Measurements from ENCODE around the gene GADD45A.
A peak's percentile ranks its signal among the peaks of the same experiment; 100 is the strongest.

Gene GADD45A

DNA sequence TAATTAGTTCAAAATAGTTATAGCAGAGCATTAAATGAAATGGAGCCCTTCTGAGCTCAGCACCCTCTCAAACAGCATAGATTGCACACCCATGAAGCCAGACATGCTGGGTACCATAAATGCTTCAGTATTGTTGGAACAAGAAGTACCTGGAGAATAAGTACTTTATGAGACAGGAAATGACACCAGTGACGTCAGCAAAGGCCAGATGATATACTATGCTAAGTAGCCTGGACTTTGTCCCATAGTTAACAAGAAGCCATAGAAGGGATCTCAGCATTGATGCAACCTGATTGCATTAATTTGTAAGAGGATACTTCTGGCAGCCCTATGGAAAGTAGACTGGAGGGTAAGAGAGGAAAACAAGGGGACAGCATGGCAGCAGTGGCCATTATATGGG lies 16.3 kb upstream of the GADD45A start:
- no peak for DNase-seq (ENCODE audit: low read depth, low spot score)

DNA sequence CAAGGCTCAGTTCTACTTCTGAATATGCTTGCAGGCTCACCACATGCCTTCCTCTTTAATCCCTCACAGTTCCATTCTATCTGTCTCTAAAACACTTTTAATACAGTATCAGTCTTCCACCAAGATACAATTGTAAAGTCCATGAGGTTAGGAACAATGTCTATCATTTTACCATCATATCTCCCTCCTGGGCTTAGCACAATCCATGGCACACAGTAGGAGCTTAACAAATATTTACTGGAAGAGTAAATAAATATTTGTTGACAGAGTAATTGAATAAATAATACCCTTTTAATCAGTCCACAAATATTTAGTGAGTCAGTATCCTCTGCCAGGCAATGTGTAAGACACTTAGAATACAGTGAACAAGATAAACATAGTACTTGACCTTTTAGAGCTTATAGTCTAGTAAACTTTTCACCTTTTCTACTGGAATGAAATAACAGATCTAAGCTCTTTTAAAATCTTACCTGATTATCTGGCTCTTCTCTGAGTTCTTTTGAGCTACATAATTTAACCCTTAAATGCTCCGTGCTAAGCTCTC lies 12.7 kb upstream of the GADD45A start:
- DNase-seq (ENCODE audit: low read depth, low spot score), result no peak

DNA sequence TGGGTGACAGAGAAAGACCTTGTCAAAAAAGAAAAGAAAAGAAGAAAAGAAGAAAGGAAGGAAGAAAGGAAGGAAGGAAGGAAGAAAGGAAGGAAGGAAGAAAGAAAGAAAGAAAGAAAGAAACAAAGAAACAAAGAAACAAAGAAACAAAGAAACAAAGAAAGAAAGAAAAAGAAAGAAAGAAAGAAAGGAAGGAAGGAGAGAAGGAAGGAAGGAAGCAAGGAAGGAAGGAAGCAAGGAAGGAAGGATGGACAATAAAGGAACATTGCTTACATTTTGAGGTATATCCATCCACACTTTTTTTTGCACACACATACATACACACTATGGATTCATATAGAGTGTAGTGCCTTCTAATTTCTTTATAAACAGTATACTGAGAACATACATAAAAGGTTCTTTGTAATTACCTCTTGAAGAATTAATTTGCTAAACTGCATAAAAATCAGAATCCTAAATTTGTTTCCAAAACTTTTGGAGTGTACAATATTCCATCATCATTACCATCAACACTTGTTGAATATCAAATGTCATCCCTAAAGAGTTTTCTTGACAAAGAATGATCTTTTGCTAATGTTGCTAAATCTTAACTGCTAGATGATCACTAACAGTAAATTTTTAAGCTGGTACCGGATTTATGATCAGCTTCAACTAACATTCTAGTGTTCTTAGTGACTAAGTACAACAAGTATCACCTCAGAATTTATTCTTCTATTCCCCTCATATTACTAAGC lies 11.4 kb upstream of the GADD45A start:
- no peak for DNase-seq (ENCODE audit: low read depth, low spot score)

DNA sequence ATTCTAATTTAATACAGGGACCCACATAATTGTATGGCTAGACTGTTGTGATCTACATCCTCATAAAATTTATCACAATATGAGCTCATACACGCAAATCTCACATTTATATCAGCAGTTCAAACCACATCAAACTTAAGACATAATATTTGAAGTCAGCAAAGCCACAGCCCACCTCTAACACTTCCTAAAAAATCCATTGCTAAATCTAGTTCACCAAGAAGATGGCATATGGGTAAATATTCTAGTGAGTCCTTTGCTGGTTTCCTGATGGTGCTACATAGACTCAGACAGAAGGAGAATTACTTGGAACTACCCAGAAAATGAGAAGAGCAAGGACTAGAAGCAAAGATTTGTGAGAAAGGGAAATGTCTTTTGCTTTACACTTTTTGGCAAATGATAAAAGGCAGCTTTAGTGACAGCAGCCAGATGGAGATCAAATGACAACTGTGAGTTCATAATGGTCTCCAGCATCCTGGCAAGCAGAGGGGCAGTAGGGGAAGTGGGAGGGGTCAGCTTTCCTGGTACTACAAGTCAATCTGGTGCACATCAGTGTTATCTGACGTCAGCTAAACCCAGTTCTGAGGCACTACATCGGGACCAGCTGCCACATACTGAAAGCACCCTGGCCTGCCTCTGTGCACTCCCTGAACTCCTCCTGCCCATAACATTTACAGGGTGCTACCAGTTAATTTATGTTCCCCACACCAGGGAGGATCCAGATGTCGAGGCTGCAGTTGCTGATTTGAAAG lies 10.6 kb upstream of the GADD45A start:
- no peak for DNase-seq (ENCODE audit: low read depth, low spot score)

DNA sequence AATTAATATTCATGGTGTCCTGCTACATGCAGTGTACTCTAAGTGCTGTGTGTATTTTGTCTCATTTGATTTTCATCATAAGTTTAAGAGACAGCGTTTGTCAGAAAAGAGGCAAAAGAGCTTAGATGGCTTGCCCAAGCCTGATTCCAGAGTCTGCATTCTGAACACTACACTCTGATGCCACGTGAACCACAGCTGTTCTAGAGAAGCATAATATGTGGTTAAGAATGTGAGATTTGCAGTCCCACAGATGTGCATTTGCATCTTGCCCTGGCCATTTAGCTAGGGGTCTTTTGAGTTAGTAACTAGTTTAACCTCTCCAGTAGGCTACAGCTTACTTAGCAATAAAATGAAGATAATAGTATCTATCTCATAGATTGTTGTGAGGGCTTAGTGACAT lies 9.2 kb upstream of the GADD45A start:
- DNase-seq (ENCODE audit: low read depth, low spot score), result no peak

DNA sequence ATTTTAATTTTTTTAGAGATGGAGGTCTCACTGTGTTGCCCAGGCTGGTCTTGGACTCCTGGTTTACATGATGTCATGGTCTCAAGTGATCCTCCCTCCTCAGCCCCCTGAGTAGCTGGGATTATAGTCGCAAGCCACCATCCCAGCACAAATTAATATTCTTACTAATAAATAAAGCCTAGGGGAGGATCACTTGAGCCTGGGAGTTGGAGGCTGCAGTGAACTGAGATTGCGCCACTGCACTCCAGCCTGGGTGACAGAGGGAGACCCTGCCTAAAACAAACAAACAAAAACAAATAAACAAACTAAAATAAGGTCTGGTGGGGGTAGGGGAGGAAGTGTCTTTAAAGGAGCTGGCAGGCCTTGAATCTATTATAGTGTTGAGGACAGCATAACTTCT lies 8.7 kb upstream of the GADD45A start:
- DNase-seq (ENCODE audit: low read depth, low spot score), result no peak

DNA sequence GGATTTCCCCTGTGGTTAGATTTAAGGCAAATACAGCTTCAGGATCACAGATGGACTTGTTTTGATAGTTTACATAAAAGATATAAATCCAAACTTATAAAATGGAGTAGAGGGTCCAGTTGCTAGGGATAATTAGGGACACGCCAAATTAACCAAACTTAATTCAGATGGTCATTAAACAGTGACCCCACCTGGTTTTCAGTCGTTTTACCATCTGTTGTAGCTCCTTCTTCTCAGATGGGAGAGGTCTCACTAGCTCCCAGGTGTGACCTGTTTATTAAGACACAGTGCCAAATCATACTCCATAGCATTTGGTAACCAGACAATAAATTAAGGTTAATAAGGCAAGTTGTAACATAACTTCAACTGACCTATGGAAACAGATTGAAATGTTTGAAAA lies 8.1 kb upstream of the GADD45A start:
- DNase-seq (ENCODE audit: low read depth, low spot score), result no peak

DNA sequence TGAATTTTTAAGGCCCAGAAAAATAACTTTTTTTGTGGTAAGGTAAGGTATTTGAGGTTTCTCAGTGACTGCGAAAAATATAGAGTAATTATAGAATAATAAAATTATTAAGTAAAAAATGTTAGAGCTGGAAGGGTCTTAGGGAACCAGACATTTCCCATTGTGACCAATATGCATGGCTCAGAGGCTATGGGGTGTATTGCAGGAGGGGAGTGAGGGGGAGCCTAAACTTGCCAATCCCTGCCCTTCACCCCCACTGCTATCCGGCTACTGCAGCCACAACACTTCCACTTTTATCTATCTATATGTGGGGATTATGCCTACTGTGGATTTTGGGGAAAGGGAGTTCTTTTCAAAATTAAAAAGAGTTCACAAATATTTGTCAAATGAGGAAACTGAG lies 7.6 kb upstream of the GADD45A start:
- DNase-seq (ENCODE audit: low read depth, low spot score), result no peak

DNA sequence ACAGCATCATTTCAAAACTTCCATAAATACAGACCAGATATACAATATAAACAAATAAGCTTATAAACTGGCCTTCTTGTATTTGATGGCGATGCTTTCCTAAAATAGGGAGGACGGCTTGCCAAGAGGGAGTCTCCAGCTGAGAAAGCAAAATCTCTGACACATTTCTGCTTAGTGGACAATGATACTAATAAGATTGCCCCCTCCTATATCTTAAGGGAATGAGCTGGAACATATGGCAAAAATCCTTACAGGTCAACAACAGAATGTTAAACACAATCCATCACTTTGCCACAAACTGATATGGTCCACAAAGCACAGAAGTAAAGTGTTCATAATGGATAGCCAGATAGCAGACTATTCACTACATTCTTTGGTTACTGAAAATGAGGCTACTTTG lies 7.1 kb upstream of the GADD45A start:
- DNase-seq (ENCODE audit: low read depth, low spot score), result no peak

DNA sequence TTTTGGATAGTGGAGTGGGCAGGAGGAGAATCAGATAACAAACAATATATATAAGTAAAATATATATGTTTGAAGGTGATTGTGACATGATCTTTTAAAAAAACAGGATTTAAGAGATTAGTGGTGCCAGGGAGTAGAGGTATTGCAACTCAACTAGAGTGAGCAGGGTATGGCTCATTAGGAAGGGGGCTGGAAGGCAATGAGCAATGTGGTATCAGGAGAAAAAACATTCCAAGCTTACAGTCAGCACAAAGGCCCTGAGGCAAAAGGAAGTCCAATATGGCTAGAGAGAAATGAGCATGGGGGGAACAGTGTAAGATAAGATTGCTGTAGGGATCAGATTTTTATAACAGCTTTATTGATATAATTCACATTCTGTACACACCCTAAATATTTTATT lies 5.3 kb upstream of the GADD45A start:
- DNase-seq (ENCODE audit: low read depth, low spot score), result no peak

DNA sequence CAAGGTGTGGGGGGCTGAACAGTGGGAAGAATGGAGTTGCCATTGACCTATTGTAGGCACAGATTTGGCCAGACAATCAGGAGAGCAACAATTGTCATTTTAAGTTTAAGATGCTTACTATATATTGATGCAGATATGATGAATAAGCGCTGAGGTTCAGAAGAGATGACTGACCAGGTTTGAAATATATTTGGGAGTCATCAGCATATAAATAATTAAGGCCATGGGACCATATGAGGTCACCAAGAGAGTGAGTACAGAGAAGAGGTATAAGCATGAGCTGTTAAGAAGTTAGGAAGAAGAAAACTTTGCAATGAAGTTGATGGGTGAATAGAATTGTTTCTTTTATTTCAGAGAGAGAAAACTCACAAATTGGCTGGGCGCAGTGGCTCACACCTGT lies 4.5 kb upstream of the GADD45A start:
- DNase-seq (ENCODE audit: low read depth, low spot score), result no peak

DNA sequence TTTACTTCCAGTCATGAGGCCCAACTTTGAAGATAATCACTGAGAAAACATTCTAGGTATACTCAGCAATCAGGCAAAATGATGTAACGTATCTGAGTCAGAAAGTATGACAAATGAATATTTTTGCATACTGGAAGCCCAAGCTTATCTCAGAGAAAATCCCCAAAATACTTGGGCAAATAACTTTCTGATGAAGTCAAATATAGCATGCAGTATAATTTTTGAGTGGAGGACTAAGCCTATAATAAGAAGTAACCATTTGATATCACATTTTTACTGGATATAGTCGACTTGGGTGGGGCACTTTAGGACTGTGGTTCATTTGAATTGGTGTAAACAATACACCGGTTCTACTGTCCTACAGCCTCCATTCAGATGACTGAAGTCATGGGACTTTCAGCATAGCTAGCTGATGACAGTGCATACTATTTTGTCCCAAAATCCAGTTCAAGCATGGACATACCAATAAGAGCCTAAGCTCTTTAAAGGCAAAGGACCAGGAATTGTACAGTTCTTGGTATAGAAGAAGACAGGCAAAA lies 2.3 kb upstream of the GADD45A start:
- DNase-seq (ENCODE audit: low read depth, low spot score), result no peak

DNA sequence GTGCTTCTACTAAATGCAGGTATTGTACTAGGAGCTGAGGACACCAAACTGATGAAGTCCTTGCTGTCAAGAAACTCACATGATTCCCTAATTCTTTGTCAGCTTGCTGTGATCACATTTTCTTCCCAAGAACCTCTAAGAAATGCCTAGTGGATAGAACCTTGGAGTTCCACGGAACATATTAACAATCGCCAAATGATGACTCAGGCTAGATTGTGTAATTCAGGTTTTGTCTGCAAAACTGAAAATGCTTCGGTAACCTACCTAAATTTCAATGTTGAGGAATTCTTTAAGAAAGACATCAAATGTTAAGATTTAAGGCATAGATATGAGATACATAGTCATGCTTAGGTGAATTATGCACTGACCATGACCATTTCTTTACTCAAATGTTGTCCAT lies 1.7 kb upstream of the GADD45A start:
- DNase-seq (ENCODE audit: low read depth, low spot score), result no peak

DNA sequence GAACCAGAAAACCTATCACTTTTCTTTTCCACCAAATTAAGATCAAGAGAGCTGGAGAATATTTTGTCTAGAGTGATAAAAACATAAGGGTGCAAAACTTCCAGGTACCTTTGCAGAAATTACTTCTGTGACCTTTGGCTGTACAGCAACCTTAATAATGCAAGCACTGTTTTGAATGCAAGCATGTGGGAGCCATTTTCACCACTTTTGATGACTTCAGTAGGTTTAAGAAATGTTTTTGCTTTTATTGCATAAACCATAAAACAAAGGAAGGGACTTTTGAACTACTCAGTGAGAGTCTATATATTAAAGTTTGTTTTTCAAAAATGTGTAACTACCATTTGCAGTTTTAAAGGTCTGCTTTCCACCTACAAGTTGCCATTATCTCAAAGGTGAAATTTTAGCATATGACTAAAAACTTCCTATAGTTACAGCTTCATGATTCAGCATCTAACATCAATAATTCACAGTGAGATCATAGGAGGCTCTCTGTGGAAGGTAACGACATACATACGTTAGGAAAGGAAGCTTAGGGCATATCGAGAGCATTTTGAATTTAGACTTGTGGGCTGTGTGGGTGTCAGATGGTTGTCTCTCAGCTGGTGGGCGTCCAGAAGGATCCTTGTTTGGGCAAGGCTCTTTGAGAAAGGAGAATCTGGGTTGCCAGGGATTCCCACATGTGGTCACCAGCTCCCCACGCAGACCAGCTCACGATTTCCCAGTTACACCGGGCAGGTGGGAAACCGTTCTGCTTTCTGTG lies 1.1 kb upstream of the GADD45A start:
- DNase-seq (ENCODE audit: low read depth, low spot score), result peak; percentile 2

DNA sequence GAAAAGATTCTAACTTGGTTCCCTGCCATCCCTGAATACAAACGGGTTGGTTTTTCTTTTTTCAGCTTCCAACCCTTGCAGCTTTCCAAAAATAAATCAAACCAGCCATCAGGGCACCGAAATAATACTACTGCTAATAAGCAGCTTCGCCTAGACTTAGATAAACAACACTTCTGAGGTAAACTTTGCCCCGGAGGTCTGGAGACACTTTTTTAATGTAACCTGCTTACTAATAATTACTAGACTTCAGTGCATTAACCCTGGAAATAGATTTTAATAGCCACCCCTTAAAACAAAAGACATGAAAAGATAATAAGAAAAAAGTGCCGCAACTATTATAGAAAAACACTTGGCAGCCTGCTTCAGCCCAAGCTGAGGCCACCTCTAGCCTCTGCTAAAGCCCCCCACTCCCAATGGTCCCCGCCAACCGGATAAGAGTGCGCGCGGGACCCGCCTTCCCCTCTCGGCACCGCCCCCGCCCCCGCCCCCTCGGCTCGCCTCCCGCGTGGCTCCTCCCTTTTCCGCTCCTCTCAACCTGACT lies 405 bp upstream of the GADD45A start:
- no peak for DNase-seq (ENCODE audit: low read depth, low spot score)

DNA sequence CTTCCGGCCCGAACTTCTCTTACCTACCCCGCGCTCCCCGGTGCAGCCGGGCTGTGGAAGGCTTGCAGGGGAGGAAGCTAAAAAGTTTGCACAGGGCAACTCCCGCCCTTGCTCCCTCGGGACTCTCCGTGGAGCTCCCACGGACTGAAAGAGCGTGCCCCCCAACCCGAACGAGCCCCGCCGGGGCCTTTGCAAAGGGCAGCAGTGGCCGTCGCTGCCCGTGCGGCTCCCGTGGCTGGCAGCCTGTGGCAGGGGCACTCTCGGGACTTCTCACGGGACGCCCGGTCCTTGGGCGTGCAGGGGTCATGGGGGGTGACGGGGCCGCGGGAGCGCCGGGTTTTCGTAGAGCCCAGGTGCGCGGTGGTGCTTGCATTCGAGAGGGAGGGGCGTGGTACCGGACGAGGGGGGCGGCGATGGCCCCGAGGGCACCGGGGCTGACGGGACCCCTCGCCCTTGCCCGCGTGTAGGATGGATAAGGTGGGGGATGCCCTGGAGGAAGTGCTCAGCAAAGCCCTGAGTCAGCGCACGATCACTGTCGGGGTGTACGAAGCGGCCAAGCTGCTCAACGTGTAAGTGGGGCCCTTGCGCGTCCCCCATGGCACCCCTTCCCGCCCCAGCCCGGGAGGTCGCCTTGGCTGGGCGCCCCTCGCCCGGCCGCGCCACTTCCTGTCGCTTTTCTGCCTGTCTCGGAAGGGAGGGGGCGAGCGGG lies 711 bp downstream of the GADD45A start:
- peak; percentile 32 for DNase-seq (ENCODE audit: low read depth, low spot score)

DNA sequence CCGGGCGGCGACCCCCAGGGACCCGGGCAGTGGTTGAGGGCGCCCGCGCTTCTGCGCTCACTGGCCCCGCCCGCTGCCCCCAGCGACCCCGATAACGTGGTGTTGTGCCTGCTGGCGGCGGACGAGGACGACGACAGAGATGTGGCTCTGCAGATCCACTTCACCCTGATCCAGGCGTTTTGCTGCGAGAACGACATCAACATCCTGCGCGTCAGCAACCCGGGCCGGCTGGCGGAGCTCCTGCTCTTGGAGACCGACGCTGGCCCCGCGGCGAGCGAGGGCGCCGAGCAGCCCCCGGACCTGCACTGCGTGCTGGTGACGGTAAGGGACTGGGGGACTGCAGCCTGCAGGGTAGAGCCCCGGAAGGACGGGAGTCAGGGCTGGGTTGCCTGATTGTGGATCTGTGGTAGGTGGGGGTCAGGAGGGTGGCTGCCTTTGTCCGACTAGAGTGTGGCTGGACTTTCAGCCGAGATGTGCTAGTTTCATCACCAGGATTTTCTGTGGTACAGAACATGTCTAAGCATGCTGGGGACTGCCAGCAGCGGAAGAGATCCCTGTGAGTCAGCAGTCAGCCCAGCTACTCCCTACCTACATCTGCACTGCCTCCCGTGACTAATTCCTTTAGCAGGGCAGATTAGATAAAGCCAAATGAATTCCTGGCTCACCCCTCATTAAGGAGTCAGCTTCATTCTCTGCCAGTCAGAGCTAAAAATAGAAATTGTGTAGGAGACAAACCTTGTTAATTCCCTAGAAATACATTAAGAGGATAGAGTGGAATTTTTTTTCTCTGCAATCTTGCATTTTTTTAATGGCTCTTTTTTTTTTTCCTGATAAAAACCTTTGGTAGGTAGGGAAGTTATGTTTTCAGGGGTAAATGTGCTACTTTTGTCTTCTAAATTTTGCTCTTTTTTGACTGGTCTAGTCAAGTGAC lies 1.5 kb downstream of the GADD45A start:
- peak; percentile 15 for DNase-seq (ENCODE audit: low read depth, low spot score)

DNA sequence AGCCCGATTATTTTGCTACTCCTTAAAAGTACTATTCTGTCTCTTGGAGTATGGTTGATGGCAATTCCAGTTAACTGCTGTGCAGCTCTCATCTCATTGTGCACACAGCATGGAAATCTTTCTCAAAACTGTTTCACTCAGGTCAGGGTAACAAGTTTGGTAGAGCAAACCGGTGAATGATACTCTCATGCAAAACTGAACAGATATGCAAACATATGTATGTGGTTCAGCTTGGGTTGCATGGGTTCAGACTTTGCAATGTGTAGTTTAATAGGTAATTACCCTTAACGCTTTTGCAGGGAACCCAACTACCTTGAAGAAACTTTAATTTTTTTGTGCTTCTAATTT lies 2.2 kb downstream of the GADD45A start:
- no peak for DNase-seq (ENCODE audit: low read depth, low spot score)

DNA sequence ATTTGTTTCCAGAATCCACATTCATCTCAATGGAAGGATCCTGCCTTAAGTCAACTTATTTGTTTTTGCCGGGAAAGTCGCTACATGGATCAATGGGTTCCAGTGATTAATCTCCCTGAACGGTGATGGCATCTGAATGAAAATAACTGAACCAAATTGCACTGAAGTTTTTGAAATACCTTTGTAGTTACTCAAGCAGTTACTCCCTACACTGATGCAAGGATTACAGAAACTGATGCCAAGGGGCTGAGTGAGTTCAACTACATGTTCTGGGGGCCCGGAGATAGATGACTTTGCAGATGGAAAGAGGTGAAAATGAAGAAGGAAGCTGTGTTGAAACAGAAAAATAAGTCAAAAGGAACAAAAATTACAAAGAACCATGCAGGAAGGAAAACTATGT lies 2.6 kb downstream of the GADD45A start:
- DNase-seq (ENCODE audit: low read depth, low spot score), result no peak

DNA sequence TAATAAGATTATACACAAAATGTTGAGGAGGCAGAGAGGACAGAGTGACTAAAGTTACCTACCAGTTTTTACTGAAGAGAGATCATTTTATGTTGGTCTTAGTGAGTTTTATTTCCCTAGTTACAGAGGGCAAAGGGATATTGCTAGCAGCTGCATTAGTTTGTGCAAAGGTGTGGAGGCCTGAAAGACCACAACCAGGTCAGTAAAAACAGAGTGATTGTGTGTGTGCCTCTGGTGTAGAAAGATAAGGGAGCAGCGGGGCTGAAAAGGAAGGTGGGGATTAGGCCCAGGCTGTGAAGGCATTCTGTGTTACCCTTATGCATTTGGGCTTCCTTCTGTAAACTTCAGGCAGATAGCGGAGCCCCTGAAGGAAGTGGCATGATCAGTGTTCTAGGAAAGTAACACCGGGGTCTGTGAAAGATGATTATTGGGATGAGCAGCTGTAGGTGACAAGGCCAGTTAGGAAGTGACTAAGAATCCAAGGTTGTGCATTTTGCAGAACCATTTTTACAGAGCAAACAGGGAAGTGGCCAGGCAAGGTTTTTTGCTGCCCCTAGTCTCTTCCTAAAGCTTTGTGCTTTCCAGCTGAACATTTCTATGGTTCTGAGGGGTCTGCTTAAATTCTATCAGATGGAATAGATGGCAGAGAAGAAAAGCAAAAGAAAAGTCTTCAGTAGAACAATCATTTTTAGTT lies 3.7 kb downstream of the GADD45A start:
- no peak for DNase-seq (ENCODE audit: low read depth, low spot score)

All from activated CD4-positive, CD25-positive, alpha-beta regulatory T cell treated with anti-CD3 and anti-CD28 coated beads, Interleukin-2, amount 50 U/mL, for 16 hours (primary cell).